Measurements from ENCODE around the gene GPR3. TPM values are rescaled to one million over a fixed set of nuclear protein-coding genes. Genes with fewer than 3 reads are reported as not detected.

GPR3 gene
- total and polyA plus RNA-seq, 10 of the 15 experiments (the other 5 are each of a cell fraction or from before 2014, with no cell fraction given), result 0.33 to 1.4 (median 0.63) TPM; not detected in 3

- TF ChIP-seq PRDM15 (CRISPR knock-in tag; IDR thresholded peaks at IDR 0.05) (no peak), E4F1 (IDR thresholded peaks at IDR 0.05; ENCODE audit: borderline replicate concordance, partially characterized antibody) (no peak), CREM (IDR thresholded peaks at IDR 0.05; ENCODE audit: low read depth) (no peak), SMARCA5 (IDR thresholded peaks at IDR 0.05) (no peak)
Observed at GRCh38 chr1:27361044-27361402, 31.4 kb upstream of the GPR3 start (continued).

GRCh38 chr1:27361553-27361952, 30.9 kb upstream of the GPR3 start:
- no peak for DNase-seq (ENCODE audit: low read depth, low spot score)
- no peak for FAIRE-seq
- no peaks in the 10 kb centered on the region for H3K9me3 ChIP-seq (replicated peaks; ENCODE audit: control insufficient read depth, insufficient read depth, low read length)
- peaks cover 18% of the 10 kb centered on the region for H3K4me1 ChIP-seq (ENCODE audit: control insufficient read depth, insufficient read depth, low read length)
- no peaks in the 10 kb centered on the region for H3K79me2 ChIP-seq (ENCODE audit: control insufficient read depth, insufficient read depth, low read length)
- no peak overlapping the region for H3K9ac ChIP-seq (ENCODE audit: control insufficient read depth, insufficient read depth, low read length)
- no peaks in the 10 kb centered on the region; a peak in 1 of 4 replicates for H3K27me3 ChIP-seq (replicated peaks in 1 of 2; ENCODE audit: control insufficient read depth in 2 of 2, insufficient read depth in 2 of 2, low read length in 1 of 2)
- intact Hi-C loops (cut with micrococcal nuclease; ENCODE audit: unreplicated experiment), result no loop called here
- H3K36me3 ChIP-seq (ENCODE audit: control insufficient read depth in 2 of 2, insufficient read depth in 2 of 2, low read length in 1 of 2), result no peaks in the 10 kb centered on the region
- RAD21 ChIA-PET (ENCODE audit: unreplicated experiment), result interaction anchor here (0.6 kb wide), 1 partner anchor 23 kb away, joined by 4 read pairs; no protein-coding TSS in a partner anchor
- ATAC-seq, result no peak
- H4K20me1 ChIP-seq (ENCODE audit: control insufficient read depth, insufficient read depth), result no peaks in the 10 kb centered on the region
- POLR2A ChIA-PET, result interaction anchor here (1.1 kb wide), 1 partner anchor 244 kb away, joined by 3 read pairs; no protein-coding TSS in a partner anchor
- BruUV-seq (replicated peaks), result no TSS peak
- CTCF ChIA-PET, result interaction anchor here (1.8 to 2.4 kb wide), 2 partner anchors 9 to 30 kb away, joined by 5 to 9 read pairs; partner anchors contain the start of gene GPR3
- in situ Hi-C loops (cut with MboI), result no loop called here
- WGBS (ENCODE audit: insufficient coverage, insufficient replicate concordance, low lambda C conversion rate, missing lambda C conversion rate), result 76% methylated on average over 8 of the region's 8 CpGs
- no peak overlapping the region for H3K27ac ChIP-seq (ENCODE audit: control insufficient read depth, insufficient read depth)
- no peak overlapping the region for H3K4me2 ChIP-seq (ENCODE audit: control insufficient read depth, insufficient read depth)
- no peak overlapping the region for H3K4me3 ChIP-seq
- SMC1A ChIA-PET (ENCODE audit: uncharacterized antibody, unreplicated experiment), result interaction anchor here (1.3 kb wide), 1 partner anchor 26 kb away, joined by 4 read pairs; no protein-coding TSS in a partner anchor
- no peak overlapping the region for H2AFZ ChIP-seq (ENCODE audit: control insufficient read depth, low read depth, low read length)
- TF ChIP-seq CBX3 (IDR thresholded peaks at IDR 0.05; ENCODE audit: borderline replicate concordance, low read depth), result no peak
- TF ChIP-seq IRF3 (IDR thresholded peaks at IDR 0.05), result no peak
- TF ChIP-seq MYB (IDR thresholded peaks at IDR 0.05; ENCODE audit: borderline replicate concordance, low read depth, low read length), result no peak
- TF ChIP-seq MEF2A (IDR thresholded peaks at IDR 0.05; ENCODE audit: insufficient read depth, low read depth, low read length), result no peak
- no peak for TF ChIP-seq BCL11A (IDR thresholded peaks at IDR 0.05; ENCODE audit: low read depth, low read length)
- no peak for TF ChIP-seq EED (IDR thresholded peaks at IDR 0.05; ENCODE audit: low read depth)
- TF ChIP-seq DPF2 (IDR thresholded peaks at IDR 0.05), result no peak
- no peak for TF ChIP-seq ZBTB4 (CRISPR knock-in tag; IDR thresholded peaks at IDR 0.05)
- TF ChIP-seq CBFB (IDR thresholded peaks at IDR 0.05; ENCODE audit: low read depth), result no peak
